Measurements from ENCODE around the gene JMJD1C. TPM values are rescaled to one million over a fixed set of nuclear protein-coding genes. Genes with fewer than 3 reads are reported as not detected.

The JMJD1C gene
- total RNA-seq, 1 experiment from 2014 or later = 62.5 TPM

DNA sequence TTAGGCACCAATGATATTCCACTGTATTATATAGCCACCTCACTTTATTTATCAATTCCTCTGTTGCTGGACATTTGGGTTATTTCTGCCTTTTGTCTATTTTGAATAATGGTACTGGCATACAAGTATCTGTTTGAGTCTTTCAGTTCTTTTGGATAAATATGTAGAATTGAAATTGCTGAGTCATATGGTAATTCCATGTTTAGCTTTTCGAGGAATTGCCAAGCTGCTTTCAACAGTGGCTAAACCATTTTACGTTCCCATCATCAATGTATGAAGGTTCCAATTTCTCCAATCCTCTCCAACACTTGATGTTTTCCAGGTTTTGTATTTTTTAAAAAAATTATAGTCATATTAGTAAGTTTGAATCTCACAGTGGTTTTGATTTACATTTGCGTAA is 42.3 kb downstream of the JMJD1C start:
- no peak overlapping the region for H3K4me3 ChIP-seq
- H3K9me3 ChIP-seq (replicated peaks) = no peaks in the 10 kb centered on the region
- DNase-seq (ENCODE audit: low read depth in 1 of 2, low spot score in 2 of 2) = no peak
- no peaks in the 10 kb centered on the region for H3K4me1 ChIP-seq (replicated peaks)
- no peaks in the 10 kb centered on the region for H3K27me3 ChIP-seq (replicated peaks)
- no peaks in the 10 kb centered on the region for H3K36me3 ChIP-seq
- no peak overlapping the region for H3K27ac ChIP-seq

GRCh38 chr10:63421591-63421990 is 44.2 kb downstream of the JMJD1C start:
- Histone ChIP-seq H3K27ac (no peak overlapping the region), H3K4me1 (replicated peaks) (no peaks in the 10 kb centered on the region), H3K36me3 (no peaks in the 10 kb centered on the region), H3K4me3 (no peak overlapping the region), H3K9me3 (replicated peaks) (no peaks in the 10 kb centered on the region), H3K27me3 (replicated peaks) (no peaks in the 10 kb centered on the region; the same call in 1 of the 2 replicates)
- no peak for DNase-seq (ENCODE audit: low read depth in 1 of 2, low spot score in 2 of 2)

DNA sequence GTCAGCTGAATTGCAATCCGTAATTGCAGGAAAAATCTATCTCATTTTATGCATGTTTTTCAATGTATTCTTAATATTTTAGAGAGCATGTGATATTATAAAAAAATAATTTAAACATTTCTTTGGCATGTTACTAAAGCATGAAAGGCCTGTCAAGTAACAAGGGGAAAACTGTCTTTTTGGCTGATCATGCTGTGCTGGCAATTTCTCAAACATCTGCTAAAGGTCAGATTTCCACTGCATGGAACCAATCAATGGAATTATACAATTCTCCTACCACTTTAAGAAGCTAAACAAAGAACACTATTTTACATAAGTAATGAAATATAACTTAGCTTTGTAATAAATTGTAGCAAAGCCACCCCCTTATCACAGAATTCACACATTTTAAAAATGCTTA is 49.4 kb downstream of the JMJD1C start:
- peaks cover 10% of the 10 kb centered on the region for H3K4me1 ChIP-seq (replicated peaks)
- DNase-seq (ENCODE audit: low read depth in 1 of 2, low spot score in 2 of 2) = no peak
- no peak overlapping the region for H3K27ac ChIP-seq

GRCh38 chr10:63415640-63416244 is 50.0 kb downstream of the JMJD1C start:
- Histone ChIP-seq H3K4me3 (no peak overlapping the region), H3K36me3 (0 out of 2 replicates have a peak, but pooled peaks cover 4% of the 10 kb centered on the region), H3K27ac (no peak overlapping the region), H3K27me3 (replicated peaks) (no peaks in the 10 kb centered on the region; the same call in 1 of the 2 replicates), H3K9me3 (replicated peaks) (no peaks in the 10 kb centered on the region), H3K4me1 (replicated peaks) (peaks cover 10% of the 10 kb centered on the region)
- no peak for DNase-seq (ENCODE audit: low read depth in 1 of 2, low spot score in 2 of 2)

More for the DNA sequence above, 49.4 kb downstream of the JMJD1C start:
- H3K9me3 ChIP-seq (replicated peaks) = no peaks in the 10 kb centered on the region
- no peak overlapping the region for H3K4me3 ChIP-seq
- H3K27me3 ChIP-seq (replicated peaks) = no peaks in the 10 kb centered on the region; the same call in 1 of the 2 replicates
- 0 out of 2 replicates have a peak, but pooled peaks cover 4% of the 10 kb centered on the region for H3K36me3 ChIP-seq

DNA sequence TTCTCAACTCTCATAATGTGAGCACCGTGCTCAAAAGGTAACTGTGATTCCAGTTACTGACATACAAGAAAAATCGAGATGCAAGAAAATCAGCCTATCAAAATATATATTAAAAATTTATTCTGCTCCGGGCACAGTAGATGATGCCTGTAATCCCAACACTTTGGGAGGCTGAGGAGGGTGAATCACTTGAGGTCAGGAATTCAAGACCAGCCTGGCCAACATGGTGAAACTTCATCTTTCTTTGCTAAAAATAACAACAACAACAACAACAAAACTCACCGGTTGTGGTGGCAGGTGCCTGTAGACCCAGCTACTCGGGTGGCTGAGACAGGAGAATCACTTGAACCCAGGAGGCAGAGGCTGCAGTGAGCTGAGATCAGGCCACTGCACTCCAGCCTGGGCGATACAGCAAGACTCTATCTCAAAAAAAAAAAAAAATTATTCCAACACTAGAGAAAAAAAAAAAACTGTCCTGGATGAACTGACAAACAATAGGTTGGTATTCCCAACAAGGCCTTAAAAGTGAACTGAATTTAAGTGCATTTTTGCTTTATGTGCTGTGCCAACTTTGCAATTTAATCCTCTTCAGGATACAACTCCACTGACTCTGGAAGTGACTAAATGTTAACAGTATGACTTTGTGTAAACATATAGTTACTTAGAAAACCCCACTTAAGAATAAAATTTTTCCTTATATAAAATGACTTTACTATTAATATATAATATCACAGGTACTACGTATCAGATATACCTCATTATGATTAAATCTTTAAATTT is 51.1 kb downstream of the JMJD1C start:
- peak in 1 of 2 experiments; percentile 26 for DNase-seq (ENCODE audit: low read depth in 1 of 2, low spot score in 2 of 2)
- H3K4me1 ChIP-seq (replicated peaks) = peaks cover 17% of the 10 kb centered on the region
- no peaks in the 10 kb centered on the region; the same call in 1 of the 2 replicates for H3K27me3 ChIP-seq (replicated peaks)
- 0 out of 2 replicates have a peak, but pooled peaks cover 4% of the 10 kb centered on the region for H3K36me3 ChIP-seq
- no peaks in the 10 kb centered on the region for H3K9me3 ChIP-seq (replicated peaks)
- H3K27ac ChIP-seq = no peak overlapping the region; the same call in 1 of the 2 replicates
- no peak overlapping the region for H3K4me3 ChIP-seq

- no peak for DNase-seq (ENCODE audit: low read depth in 1 of 2, low spot score in 2 of 2)
- Histone ChIP-seq H3K27ac (no peak overlapping the region), H3K9me3 (replicated peaks) (no peaks in the 10 kb centered on the region), H3K4me1 (replicated peaks) (peaks cover 22% of the 10 kb centered on the region), H3K27me3 (replicated peaks) (no peaks in the 10 kb centered on the region; the same call in 1 of the 2 replicates), H3K36me3 (0 out of 2 replicates have a peak, but pooled peaks cover 4% of the 10 kb centered on the region), H3K4me3 (no peak overlapping the region)
These were observed 52.3 kb downstream of the JMJD1C start for GRCh38 chr10:63413429-63413828.

- H3K36me3 ChIP-seq = 0 out of 2 replicates have a peak, but pooled peaks cover 6% of the 10 kb centered on the region
- no peak overlapping the region for H3K4me3 ChIP-seq
- H3K9me3 ChIP-seq (replicated peaks) = no peaks in the 10 kb centered on the region
- H3K27me3 ChIP-seq (replicated peaks) = no peaks in the 10 kb centered on the region
- H3K27ac ChIP-seq = no peak overlapping the region
- H3K4me1 ChIP-seq (replicated peaks) = peaks cover 22% of the 10 kb centered on the region
- no peak for DNase-seq (ENCODE audit: low read depth in 1 of 2, low spot score in 2 of 2)
These were observed 53.5 kb downstream of the JMJD1C start for GRCh38 chr10:63412304-63412703.

- H3K27ac ChIP-seq = no peak overlapping the region
These were observed 55.1 kb downstream of the JMJD1C start for GRCh38 chr10:63410633-63411032.

DNA sequence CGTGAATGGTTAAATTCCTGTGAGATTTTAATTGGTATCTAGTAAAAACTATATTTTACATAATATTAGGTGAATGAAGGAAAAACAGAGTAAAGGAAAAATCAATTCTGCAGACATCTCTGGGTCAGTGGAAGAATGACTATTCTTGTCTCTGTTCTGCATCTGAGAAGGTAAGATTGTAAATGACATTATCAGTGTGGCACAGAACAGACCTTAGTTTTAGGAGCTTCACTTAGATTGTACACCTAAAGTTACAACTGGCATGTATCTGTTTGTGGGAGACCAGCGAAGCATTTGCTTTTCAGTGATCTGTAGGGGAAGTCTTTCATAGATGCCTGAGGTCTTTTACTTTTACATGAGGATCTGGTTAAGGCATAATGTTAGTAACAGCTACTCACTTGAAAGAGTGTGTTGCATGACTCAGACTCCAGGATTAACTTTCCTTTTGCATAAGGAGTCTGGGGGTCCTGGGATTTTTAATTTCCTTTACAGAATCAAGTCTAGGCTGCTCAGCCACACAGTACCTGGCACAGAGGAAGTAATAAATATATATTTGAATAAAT is 56.2 kb downstream of the JMJD1C start:
- Histone ChIP-seq H3K36me3 (0 out of 2 replicates have a peak, but pooled peaks cover 11% of the 10 kb centered on the region), H3K4me3 (no peak overlapping the region), H3K4me1 (replicated peaks) (peaks cover 19% of the 10 kb centered on the region), H3K9me3 (replicated peaks) (no peaks in the 10 kb centered on the region), H3K27ac (0 out of 2 replicates have a peak overlapping the region, but pooled peaks have one; percentile 3), H3K27me3 (replicated peaks) (no peaks in the 10 kb centered on the region)
- peak in 1 of 2 experiments; percentile 24 for DNase-seq (ENCODE audit: low read depth in 1 of 2, low spot score in 2 of 2)

More at GRCh38 chr10:63410633-63411032, 55.1 kb downstream of the JMJD1C start:
- H3K4me3 ChIP-seq = no peak overlapping the region
- H3K27me3 ChIP-seq (replicated peaks) = no peaks in the 10 kb centered on the region
- H3K36me3 ChIP-seq = 0 out of 2 replicates have a peak, but pooled peaks cover 11% of the 10 kb centered on the region
- no peaks in the 10 kb centered on the region for H3K9me3 ChIP-seq (replicated peaks)
- peaks cover 22% of the 10 kb centered on the region for H3K4me1 ChIP-seq (replicated peaks)
- no peak for DNase-seq (ENCODE audit: low read depth in 1 of 2, low spot score in 2 of 2)

DNA sequence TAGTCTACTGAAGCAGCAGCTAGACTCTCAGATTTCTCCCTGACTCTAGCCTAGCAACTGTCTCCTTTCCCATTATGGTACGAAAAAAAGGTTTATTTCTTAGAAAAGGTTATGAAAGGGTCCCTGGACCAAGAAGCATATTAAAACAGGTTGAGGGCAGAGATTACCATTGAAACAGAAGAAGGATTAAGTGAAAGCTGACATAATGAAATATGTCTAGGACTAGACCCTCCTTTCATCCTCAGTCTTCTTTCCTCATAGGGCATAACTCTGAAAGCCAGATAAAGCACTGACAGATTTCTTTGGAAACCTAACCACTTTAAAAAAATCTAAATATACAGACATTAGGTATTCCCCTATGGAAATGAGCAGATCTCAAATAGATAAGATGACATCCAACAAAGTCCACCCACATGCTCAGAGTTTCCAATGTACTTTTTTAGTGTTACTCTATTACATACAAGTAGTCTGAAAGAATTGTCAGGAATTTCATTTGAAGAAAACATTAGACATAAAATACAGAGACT is 58.6 kb downstream of the JMJD1C start:
- Histone ChIP-seq H3K4me3 (no peak overlapping the region), H3K9me3 (replicated peaks) (no peaks in the 10 kb centered on the region), H3K36me3 (0 out of 2 replicates have a peak, but pooled peaks cover 9% of the 10 kb centered on the region), H3K4me1 (replicated peaks) (peaks cover 13% of the 10 kb centered on the region), H3K27ac (no peak overlapping the region), H3K27me3 (replicated peaks) (no peaks in the 10 kb centered on the region)
- DNase-seq (ENCODE audit: low read depth in 1 of 2, low spot score in 2 of 2) = no peak

GRCh38 chr10:63396133-63396761 is 69.5 kb downstream of the JMJD1C start:
- H3K4me1 ChIP-seq (replicated peaks) = no peaks in the 10 kb centered on the region

GRCh38 chr10:63393050-63393449 is 72.7 kb downstream of the JMJD1C start:
- no peak for DNase-seq (ENCODE audit: low read depth in 1 of 2, low spot score in 2 of 2)
- H3K9me3 ChIP-seq (replicated peaks) = no peaks in the 10 kb centered on the region; the same call in 1 of the 2 replicates
- H3K4me1 ChIP-seq (replicated peaks) = peaks cover under 1% of the 10 kb centered on the region
- no peaks in the 10 kb centered on the region for H3K27me3 ChIP-seq (replicated peaks)
- no peaks in the 10 kb centered on the region for H3K36me3 ChIP-seq
- H3K27ac ChIP-seq = no peak overlapping the region
- H3K4me3 ChIP-seq = no peak overlapping the region

More at GRCh38 chr10:63396133-63396761, 69.5 kb downstream of the JMJD1C start:
- no peaks in the 10 kb centered on the region for H3K27me3 ChIP-seq (replicated peaks)
- H3K4me3 ChIP-seq = no peak overlapping the region
- no peak overlapping the region for H3K27ac ChIP-seq
- DNase-seq (ENCODE audit: low read depth in 1 of 2, low spot score in 2 of 2) = no peak
- H3K9me3 ChIP-seq (replicated peaks) = no peaks in the 10 kb centered on the region
- no peaks in the 10 kb centered on the region for H3K36me3 ChIP-seq

DNA sequence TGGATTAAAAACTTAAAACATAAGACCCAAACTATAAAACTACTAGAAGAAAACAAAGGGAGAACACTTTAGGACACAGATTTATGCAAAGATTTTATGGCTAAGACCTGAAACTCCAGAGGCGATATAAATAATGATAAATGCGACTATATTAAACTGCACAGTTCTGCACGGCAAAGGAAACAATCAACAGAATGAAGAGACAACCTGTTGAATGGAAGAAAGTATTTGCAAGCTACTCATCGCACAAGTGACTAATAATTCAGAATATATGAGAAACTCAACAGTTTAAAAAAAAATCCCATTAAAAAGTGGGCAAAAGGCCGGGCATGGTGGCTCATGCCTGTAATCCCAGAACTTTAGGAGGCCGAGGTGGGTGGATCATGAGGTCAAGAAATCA is 73.6 kb downstream of the JMJD1C start:
- Histone ChIP-seq H3K4me3 (no peak overlapping the region), H3K27ac (no peak overlapping the region), H3K4me1 (replicated peaks) (peaks cover 3% of the 10 kb centered on the region), H3K27me3 (replicated peaks) (no peaks in the 10 kb centered on the region), H3K9me3 (replicated peaks) (no peaks in the 10 kb centered on the region; the same call in 1 of the 2 replicates), H3K36me3 (no peaks in the 10 kb centered on the region)
- no peak for DNase-seq (ENCODE audit: low read depth in 1 of 2, low spot score in 2 of 2)

Measured in SJSA1 (cell line).